NCI-H2171 (cell line): ENCODE results near the gene IGSF8.
"Not testable (repeated sequence)": the region's sequence is repeated elsewhere in the genome, so short reads cannot be mapped to it uniquely, and the experiment has no call there.

Source experiments
- DNase-seq: peaks from one replicate; lab custom pipeline; 2025; lab: John Stamatoyannopoulos, UW

The IGSF8 gene

DNA sequence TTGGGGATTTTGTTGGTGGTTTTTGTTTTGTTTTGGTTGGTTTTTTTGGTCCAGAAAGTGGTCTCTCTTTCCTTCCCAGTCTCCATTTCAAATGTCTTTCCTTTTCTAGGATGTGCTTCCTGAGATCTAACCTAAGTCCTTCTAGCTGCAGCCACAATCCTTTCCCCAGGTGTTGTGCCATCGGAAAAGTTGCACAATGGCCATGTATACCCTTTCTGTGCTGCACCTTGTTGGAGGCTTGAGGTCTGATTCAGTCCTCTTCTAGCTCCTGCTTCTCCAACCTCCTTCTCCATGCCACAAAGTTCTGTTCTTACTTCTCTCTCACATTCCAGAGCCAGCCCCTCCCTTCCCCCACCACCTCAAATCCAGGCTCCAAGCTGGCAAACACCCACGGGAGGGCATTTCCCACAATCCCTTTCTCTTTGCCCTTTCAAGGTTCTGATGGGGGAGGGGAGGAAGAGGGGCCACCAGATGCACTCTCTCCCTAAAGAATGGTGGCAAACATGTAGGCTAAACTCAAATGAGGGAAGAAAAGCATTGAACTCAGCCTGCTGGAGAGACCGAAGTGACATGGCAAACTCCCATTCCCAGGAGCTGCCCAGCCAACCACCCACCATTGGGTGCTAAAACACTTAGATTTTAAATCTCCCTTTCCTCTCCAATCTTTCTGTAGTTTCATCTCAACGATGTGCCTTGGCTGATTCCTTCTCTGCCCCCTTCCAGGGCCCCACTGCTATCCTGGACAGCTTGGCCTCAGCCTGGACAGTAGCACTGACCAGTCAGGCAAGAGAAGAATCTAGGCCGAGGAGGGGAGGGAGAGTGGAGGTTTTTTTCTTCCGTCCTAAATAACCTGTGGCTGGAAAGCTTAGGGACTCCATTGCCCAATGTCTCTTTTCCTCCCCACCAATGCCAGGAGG lies 31.3 kb downstream of the IGSF8 start:
- DNase-seq: no peak

- no peak for DNase-seq
Observed at GRCh38 chr1:160064746-160065145, 33.7 kb downstream of the IGSF8 start.

GRCh38 chr1:160064164-160064563 lies 34.3 kb downstream of the IGSF8 start:
- no peak for DNase-seq

DNA sequence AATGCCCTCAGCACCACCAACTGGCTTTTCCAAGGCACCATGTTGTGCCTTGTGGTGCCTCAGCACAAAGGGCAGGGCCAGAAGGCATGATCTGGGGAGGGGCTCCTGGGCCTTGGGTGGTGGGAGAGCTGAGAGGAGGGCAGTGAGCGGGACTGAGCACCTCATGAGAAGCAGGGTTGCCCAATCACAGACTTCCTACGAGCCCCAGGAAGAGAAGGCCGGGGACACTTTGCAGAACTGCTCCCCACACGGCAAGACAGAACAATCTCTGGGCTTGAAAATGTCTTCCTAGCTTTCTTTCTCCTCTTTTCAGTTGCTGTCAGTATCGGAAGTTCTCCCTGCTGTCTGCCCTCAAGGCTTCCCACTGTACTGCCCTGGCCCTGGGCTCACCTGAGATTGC lies 35.2 kb downstream of the IGSF8 start:
- no peak for DNase-seq

DNA sequence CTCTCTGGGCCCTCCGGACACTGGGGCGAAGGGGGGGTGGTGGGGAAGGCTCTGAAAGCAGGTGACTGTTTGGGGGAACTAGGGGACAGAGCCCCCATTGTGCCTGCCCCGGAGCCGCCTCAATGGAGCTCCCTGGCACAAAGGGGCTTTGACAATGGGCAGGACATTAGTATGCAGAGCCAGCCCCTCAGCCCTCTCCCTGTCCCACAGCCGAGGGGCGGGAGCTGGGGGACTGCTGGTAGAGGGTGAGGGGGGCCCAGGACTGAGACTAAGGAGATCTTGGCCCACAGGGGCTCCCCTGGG lies 36.2 kb downstream of the IGSF8 start:
- no peak for DNase-seq

GRCh38 chr1:160061369-160062229 lies 36.8 kb downstream of the IGSF8 start:
- no peak for DNase-seq

GRCh38 chr1:160058087-160058486 lies 40.3 kb downstream of the IGSF8 start:
- no peak for DNase-seq

DNA sequence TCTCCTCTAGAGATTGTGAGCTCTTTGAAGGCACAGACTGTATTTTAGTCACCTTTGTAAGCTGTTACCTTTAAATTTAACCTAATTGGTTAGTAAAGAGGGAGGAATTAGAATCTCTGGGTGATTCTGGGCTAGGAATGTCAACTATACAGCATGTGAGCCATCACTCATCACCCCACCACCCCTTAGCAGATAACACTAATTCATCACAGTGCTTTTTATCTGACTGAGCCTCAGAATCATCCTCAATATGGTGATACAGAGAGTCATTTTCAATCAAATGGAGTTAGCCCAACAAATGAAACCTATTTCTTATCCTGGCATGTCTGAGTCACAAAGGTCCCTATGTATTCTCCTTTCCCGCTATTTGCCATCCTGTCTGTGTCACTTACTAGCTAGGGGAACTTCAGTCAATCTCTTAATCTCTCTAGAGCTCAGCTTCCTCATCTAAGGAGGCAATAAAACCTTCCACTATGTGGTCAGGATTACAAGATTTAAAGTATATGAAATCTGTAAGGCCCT lies 41.7 kb downstream of the IGSF8 start:
- DNase-seq: no peak

DNA sequence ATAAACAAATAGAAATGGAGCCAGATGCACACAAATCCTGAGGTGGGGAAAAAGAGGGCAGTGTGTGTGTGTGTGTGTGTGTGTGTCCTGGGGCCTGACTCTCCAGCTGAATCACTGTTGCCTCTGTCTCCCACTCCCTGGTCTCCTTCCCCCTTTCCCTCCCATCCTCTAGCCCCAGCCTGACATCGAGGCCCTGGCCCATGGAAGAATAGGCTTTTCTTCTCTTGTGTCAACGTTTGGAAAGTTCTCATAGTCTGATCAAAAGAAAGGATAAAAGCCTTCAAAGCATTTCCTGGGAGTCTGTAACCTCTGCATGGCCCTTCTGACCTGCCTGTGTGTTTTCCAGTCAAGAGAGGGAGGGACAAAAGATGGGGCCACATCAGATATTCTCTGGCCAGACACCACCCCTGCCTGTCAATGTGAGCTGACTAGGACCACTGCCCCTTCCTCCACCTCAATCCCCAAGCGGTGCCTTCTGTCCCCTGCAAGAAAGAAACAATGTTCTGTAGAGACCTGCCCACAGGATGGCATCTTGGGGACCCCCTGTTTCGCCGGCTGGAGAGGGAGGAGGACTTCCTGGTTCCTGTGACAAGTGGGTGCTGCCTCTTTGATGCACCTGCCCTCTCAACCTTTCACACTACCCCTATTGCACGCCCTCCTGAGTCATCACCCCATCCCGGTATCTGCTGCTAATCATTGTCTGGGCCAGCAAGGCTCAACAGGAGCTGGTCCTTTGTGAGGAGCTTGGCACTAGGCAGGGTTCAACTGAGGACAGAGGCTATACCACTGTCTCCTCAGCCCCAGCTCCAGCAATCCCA lies 44.7 kb downstream of the IGSF8 start:
- DNase-seq: no peak

GRCh38 chr1:160052936-160053335 lies 45.5 kb downstream of the IGSF8 start:
- DNase-seq: no peak

- DNase-seq: no peak
Observed at GRCh38 chr1:160050619-160051018, 47.8 kb downstream of the IGSF8 start.

DNA sequence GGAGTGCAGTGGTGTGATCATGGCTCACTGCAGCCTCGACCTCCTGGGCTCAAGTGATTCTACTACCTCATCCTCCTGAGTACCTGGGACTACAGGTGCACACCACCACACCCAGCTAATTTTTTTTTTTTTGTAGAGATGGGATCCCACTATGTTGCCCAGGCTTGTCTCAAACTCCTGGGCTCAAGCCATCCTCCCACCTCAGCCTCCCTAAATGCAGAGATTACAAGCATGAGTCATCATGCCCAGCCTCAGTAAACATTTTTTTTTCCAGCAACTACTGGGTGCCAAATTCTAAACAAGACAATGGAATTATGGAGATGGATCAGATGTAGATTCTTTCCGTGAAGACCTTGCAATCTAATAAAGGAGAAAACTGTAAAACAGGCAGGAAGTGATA lies 48.2 kb downstream of the IGSF8 start:
- not testable (repeated sequence) for DNase-seq

- no peak for DNase-seq
Observed at GRCh38 chr1:160049101-160049500, 49.3 kb downstream of the IGSF8 start.

- no peak for DNase-seq
Observed at GRCh38 chr1:160048335-160048734, 50.1 kb downstream of the IGSF8 start.

DNA sequence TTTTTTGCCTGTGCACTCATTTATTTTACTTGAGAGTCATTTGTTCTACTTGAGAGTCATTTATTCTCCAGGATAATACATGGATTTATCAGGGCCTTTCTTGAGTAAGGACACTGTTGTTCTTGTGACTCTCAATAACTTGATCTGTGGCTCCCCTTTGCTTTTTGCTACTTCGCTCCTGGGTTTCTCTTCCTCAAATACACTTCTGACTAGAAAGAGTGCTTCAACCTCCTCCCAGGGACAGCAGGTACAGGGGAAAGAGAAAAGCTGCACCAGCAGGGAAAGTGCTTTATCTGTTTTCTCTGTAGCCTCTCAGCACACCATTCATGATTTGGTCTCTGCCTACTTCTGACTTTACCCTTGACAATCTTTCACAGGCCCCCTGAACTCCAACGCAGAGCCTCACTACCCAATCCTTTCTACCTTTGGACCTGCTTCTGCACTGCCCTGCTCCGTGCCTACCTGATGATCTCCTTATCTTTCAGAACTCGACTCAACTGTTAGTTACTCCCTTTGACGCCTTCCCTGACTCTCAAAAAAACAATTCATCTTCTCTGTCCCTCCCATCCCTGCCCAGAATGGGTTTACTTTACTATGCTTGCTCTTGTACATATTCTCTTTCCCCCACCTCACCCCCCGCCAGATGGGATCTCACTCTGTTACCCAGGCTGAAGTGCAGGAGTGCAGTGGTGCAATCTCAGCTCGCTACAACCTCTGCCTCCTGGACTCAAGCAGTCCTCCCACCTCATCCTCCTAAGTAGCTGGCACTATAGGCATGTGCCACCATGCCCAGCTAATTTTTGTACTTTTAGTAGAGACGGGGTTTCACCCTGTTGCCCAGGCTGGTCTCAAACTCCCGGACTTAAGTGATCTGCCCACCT lies 51.1 kb downstream of the IGSF8 start:
- DNase-seq: no peak

GRCh38 chr1:160046494-160047110 lies 51.8 kb downstream of the IGSF8 start:
- peak; percentile 7 for DNase-seq

- DNase-seq: no peak
Observed at GRCh38 chr1:160045653-160046052, 52.8 kb downstream of the IGSF8 start.

DNA sequence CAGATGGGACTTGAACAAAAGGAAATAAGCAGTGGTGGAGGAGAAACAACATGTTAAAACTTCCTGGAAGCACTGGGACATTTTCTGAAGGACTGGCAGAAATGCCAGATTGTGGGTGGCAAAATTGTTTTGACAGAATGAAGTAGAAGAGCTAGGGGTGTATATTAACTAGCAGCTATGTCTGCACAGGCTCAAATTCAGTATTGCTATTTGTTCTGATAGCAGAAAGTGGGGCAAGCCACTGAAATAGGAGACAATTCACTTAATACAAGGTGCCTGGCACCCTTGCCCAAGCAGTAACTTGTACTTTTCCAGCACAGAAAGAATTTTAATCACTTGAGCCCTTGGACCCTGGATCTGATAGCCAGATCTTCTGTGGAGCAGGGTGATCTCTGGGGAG lies 54.9 kb downstream of the IGSF8 start:
- DNase-seq: no peak
